K562 (cell line): ENCODE results near the gene GNG7. TPM values are rescaled to one million over a fixed set of nuclear protein-coding genes. Genes with fewer than 3 reads are reported as not detected.

Experiments
- CREM ChIP-seq: IDR thresholded peaks from 2 replicates; pipeline ENCODE4 v1.6.1; 2014; ENCODE audit warnings: antibody characterized with exemption, low read depth
- TEAD1 ChIP-seq, 2 experiments: fragments of 450-650 bp in 1 of 2; sonication (generic) in 1 of 2; formaldehyde crosslinking; IDR thresholded peaks; 2 replicates each; pipeline versions ENCODE4 v1.4.0 to v1.8.0; 2020 to 2022; ENCODE audit warnings: mild to moderate bottlenecking in 2 of 2, missing genetic modification reagents in 1 of 2
- ZNF707 ChIP-seq: fragments of 250-450 bp; sonication (Bioruptor Pico); conservative IDR thresholded peaks from 2 replicates; pipeline ENCODE4 v1.8.0; 2022; ENCODE audit warnings: inconsistent platforms, mild to moderate bottlenecking, moderate library complexity
- polyA plus RNA-seq, 8 experiments: library from polyadenylated mRNA; depleted of rRNA in 4 of 8; stranded (reverse) in 5 of 8; unstranded in 3 of 8; fragments of >200 nt; fragmentation: Nextera tagmentation in 2 of 8; fragmentation: Illumina TruSeq in 1 of 8; extraction: Ambion mirVana in 2 of 8; extraction: Trizol in 1 of 8; gene quantifications; 2 replicates each; pipeline versions ENCODE4 v1.2.1 to v1.2.3, GENCODE V29; 2011 to 2014; ENCODE audit warnings: inconsistent platforms in 1 of 8, missing spikeins in 1 of 8
- total RNA-seq, 7 experiments: library from RNA; depleted of rRNA in 6 of 7; stranded (reverse); fragments of >200 nt in 6 of 7; fragmentation: Illumina TruSeq in 2 of 7; extraction: Trizol in 2 of 7; gene quantifications; 2 replicates each; pipeline versions ENCODE4 v1.2.1 to v1.2.3, GENCODE V29; 2011 to 2021; ENCODE audit warnings: low replicate concordance in 1 of 7
- TF ChIP-seq, protein P1 (sequence below), 2 experiments: fragments of 450-650 bp in 1 of 2; IDR thresholded peaks; 2 replicates each; pipeline ENCODE4 v1.6.1; 2011 to 2017; ENCODE audit warnings: low read depth in 2 of 2, antibody characterized with exemption in 1 of 2, borderline replicate concordance in 1 of 2, low read length in 1 of 2, mild to moderate bottlenecking in 1 of 2, mixed read lengths in 1 of 2; ENCODE audit not compliant: control insufficient read depth in 1 of 2
- TF ChIP-seq, protein P2 (sequence below), 2 experiments: fragments of 450-650 bp in 1 of 2; sonication (generic) in 1 of 2; formaldehyde crosslinking in 1 of 2; IDR thresholded peaks; 2 replicates each; pipeline versions ENCODE4 v1.7.1 to v1.9.0; 2016 to 2022; ENCODE audit warnings: inconsistent platforms in 1 of 2, mild to moderate bottlenecking in 1 of 2, missing genetic modification reagents in 1 of 2
- TF ChIP-seq, protein P3 (sequence below): fragments of 250-450 bp; sonication (Bioruptor Pico); IDR thresholded peaks from 2 replicates; pipeline ENCODE4 v1.4.0; 2020

GNG7 gene
- total and polyA plus RNA-seq, 9 of the 15 experiments (the other 6 are each of a cell fraction or from before 2014, with no cell fraction given), result 0.01 to 0.20 (median 0.06) TPM; not detected in 1

DNA sequence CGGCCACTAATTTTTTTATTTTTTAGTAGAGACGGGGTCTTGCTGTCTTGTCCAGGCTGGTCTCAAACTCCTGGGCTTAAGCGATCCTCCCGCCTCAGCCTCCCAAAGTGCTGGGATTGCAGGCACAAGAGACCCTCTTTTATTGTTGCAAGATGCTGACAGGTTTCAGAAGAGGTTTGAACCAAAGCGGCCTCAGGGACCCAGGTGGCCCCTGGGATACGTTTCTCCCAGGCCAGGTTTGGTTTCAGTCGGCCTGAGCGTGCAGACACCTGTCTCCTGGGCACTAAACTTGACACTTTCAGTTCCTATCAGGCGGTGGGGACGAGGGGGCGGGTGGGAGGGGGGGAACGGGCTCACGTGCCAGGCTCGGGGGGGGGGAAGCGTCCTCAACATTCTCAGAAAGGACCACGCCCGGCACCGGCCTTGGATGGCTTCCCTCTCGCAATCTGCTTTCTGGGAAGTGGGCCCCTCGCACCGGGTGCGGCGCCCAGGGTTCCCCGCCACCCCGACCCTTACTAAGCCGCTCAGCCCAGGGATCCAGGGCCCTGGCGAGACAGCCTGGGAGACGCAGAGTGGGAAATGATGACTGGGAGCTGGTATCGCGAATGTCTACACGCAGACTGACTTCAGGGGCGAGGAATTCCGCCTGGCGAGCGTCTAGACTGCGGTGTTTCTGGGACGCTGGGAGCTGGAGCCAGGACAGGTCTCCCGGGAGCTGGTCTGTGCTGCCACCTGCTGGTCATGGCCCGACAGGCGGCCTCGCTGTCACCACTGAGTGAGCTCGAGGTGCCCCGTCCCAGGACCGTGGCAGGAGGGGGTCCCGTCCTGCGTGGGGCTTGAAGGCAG, 91.6 kb downstream of the GNG7 start (continued):
- TF ChIP-seq, protein P1, sequence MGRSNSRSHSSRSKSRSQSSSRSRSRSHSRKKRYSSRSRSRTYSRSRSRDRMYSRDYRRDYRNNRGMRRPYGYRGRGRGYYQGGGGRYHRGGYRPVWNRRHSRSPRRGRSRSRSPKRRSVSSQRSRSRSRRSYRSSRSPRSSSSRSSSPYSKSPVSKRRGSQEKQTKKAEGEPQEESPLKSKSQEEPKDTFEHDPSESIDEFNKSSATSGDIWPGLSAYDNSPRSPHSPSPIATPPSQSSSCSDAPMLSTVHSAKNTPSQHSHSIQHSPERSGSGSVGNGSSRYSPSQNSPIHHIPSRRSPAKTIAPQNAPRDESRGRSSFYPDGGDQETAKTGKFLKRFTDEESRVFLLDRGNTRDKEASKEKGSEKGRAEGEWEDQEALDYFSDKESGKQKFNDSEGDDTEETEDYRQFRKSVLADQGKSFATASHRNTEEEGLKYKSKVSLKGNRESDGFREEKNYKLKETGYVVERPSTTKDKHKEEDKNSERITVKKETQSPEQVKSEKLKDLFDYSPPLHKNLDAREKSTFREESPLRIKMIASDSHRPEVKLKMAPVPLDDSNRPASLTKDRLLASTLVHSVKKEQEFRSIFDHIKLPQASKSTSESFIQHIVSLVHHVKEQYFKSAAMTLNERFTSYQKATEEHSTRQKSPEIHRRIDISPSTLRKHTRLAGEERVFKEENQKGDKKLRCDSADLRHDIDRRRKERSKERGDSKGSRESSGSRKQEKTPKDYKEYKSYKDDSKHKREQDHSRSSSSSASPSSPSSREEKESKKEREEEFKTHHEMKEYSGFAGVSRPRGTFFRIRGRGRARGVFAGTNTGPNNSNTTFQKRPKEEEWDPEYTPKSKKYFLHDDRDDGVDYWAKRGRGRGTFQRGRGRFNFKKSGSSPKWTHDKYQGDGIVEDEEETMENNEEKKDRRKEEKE (IDR thresholded peaks at IDR 0.05; ENCODE audit: borderline replicate concordance in 1 of 2, control insufficient read depth in 1 of 2, low read depth in 2 of 2, low read length in 1 of 2), result no peak
- TF ChIP-seq, protein P2, sequence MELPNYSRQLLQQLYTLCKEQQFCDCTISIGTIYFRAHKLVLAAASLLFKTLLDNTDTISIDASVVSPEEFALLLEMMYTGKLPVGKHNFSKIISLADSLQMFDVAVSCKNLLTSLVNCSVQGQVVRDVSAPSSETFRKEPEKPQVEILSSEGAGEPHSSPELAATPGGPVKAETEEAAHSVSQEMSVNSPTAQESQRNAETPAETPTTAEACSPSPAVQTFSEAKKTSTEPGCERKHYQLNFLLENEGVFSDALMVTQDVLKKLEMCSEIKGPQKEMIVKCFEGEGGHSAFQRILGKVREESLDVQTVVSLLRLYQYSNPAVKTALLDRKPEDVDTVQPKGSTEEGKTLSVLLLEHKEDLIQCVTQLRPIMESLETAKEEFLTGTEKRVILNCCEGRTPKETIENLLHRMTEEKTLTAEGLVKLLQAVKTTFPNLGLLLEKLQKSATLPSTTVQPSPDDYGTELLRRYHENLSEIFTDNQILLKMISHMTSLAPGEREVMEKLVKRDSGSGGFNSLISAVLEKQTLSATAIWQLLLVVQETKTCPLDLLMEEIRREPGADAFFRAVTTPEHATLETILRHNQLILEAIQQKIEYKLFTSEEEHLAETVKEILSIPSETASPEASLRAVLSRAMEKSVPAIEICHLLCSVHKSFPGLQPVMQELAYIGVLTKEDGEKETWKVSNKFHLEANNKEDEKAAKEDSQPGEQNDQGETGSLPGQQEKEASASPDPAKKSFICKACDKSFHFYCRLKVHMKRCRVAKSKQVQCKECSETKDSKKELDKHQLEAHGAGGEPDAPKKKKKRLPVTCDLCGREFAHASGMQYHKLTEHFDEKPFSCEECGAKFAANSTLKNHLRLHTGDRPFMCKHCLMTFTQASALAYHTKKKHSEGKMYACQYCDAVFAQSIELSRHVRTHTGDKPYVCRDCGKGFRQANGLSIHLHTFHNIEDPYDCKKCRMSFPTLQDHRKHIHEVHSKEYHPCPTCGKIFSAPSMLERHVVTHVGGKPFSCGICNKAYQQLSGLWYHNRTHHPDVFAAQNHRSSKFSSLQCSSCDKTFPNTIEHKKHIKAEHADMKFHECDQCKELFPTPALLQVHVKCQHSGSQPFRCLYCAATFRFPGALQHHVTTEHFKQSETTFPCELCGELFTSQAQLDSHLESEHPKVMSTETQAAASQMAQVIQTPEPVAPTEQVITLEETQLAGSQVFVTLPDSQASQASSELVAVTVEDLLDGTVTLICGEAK (IDR thresholded peaks at IDR 0.05), result 0 out of 2 replicates have a peak, but pooled peaks have one; percentile 33
- TF ChIP-seq, protein P2 (CRISPR knock-in tag; IDR thresholded peaks at IDR 0.05), result no peak
- TF ChIP-seq ZNF707 (no peak), CREM (peak; percentile 32; the same call in 1 of the 2 replicates), TEAD1 (CRISPR knock-in tag; IDR thresholded peaks at IDR 0.05) (0 out of 4 replicates have a peak, but pooled peaks of 1 of the 2 experiments have one; percentile 36)
- TF ChIP-seq, protein P3, sequence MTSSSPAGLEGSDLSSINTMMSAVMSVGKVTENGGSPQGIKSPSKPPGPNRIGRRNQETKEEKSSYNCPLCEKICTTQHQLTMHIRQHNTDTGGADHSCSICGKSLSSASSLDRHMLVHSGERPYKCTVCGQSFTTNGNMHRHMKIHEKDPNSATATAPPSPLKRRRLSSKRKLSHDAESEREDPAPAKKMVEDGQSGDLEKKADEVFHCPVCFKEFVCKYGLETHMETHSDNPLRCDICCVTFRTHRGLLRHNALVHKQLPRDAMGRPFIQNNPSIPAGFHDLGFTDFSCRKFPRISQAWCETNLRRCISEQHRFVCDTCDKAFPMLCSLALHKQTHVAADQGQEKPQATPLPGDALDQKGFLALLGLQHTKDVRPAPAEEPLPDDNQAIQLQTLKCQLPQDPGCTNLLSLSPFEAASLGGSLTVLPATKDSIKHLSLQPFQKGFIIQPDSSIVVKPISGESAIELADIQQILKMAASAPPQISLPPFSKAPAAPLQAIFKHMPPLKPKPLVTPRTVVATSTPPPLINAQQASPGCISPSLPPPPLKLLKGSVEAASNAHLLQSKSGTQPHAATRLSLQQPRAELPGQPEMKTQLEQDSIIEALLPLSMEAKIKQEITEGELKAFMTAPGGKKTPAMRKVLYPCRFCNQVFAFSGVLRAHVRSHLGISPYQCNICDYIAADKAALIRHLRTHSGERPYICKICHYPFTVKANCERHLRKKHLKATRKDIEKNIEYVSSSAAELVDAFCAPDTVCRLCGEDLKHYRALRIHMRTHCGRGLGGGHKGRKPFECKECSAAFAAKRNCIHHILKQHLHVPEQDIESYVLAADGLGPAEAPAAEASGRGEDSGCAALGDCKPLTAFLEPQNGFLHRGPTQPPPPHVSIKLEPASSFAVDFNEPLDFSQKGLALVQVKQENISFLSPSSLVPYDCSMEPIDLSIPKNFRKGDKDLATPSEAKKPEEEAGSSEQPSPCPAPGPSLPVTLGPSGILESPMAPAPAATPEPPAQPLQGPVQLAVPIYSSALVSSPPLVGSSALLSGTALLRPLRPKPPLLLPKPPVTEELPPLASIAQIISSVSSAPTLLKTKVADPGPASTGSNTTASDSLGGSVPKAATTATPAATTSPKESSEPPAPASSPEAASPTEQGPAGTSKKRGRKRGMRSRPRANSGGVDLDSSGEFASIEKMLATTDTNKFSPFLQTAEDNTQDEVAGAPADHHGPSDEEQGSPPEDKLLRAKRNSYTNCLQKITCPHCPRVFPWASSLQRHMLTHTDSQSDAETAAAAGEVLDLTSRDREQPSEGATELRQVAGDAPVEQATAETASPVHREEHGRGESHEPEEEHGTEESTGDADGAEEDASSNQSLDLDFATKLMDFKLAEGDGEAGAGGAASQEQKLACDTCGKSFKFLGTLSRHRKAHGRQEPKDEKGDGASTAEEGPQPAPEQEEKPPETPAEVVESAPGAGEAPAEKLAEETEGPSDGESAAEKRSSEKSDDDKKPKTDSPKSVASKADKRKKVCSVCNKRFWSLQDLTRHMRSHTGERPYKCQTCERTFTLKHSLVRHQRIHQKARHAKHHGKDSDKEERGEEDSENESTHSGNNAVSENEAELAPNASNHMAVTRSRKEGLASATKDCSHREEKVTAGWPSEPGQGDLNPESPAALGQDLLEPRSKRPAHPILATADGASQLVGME (CRISPR knock-in tag), result 0 out of 2 replicates have a peak, but pooled peaks have one; percentile 63
